ENCODE data around the gene CPED1.

CPED1 gene

DNA sequence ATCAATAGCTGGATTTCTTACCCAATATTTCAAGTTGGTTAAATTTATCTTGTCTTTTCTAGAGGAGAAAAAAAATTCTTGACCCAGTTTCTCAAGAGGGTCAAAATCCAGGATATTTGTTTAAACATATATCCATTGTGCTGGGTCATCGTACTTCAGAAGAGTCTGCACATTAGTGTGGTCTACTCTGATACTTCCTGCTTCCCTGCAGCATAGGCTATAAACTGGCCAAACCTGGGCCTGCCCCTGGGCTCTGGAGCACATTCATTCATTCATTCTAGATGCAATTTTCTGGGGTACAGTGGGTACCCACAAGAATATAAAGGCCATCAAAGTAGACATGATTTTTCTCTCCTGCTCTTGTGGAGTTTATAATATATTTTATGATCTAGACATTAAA, 198.2 kb downstream of the CPED1 start:
- H3K4me3 ChIP-seq (ENCODE audit: low read depth, low read length), result no peak overlapping the region
- TF ChIP-seq, protein P1, sequence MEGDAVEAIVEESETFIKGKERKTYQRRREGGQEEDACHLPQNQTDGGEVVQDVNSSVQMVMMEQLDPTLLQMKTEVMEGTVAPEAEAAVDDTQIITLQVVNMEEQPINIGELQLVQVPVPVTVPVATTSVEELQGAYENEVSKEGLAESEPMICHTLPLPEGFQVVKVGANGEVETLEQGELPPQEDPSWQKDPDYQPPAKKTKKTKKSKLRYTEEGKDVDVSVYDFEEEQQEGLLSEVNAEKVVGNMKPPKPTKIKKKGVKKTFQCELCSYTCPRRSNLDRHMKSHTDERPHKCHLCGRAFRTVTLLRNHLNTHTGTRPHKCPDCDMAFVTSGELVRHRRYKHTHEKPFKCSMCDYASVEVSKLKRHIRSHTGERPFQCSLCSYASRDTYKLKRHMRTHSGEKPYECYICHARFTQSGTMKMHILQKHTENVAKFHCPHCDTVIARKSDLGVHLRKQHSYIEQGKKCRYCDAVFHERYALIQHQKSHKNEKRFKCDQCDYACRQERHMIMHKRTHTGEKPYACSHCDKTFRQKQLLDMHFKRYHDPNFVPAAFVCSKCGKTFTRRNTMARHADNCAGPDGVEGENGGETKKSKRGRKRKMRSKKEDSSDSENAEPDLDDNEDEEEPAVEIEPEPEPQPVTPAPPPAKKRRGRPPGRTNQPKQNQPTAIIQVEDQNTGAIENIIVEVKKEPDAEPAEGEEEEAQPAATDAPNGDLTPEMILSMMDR (conservative IDR thresholded peaks at IDR 0.05; ENCODE audit: low read depth, low read length), result no peak
- no peak for DNase-seq (ENCODE audit: low read depth)

GRCh38 chr7:121187222-121187621, 198.7 kb downstream of the CPED1 start:
- DNase-seq (ENCODE audit: low read depth), result no peak
- H3K4me3 ChIP-seq (ENCODE audit: low read depth, low read length), result no peak overlapping the region
- TF ChIP-seq, protein P1 (conservative IDR thresholded peaks at IDR 0.05; ENCODE audit: low read depth, low read length), result no peak

DNA sequence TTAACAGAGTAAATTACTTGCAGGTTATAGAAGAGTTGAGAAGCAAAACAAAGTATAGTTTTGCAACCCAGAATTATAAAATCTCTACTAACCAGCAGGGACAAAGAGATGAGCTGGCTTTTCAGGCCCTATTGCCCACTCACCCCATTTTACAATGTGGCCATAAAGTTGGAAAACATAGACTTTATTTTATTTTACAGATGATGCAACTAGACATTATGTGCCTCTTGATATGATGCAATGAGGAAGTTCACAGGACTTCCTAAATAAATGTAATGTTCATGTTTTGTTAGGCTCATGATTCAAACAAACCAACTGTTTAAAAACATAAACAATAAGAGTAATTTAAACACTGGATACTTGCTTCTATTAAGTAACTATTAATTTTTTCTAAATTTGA, 199.2 kb downstream of the CPED1 start:
- TF ChIP-seq, protein P1 (conservative IDR thresholded peaks at IDR 0.05; ENCODE audit: low read depth, low read length), result no peak
- peak; percentile 43 for DNase-seq (ENCODE audit: low read depth)
- H3K4me3 ChIP-seq (ENCODE audit: low read depth, low read length), result no peak overlapping the region

DNA sequence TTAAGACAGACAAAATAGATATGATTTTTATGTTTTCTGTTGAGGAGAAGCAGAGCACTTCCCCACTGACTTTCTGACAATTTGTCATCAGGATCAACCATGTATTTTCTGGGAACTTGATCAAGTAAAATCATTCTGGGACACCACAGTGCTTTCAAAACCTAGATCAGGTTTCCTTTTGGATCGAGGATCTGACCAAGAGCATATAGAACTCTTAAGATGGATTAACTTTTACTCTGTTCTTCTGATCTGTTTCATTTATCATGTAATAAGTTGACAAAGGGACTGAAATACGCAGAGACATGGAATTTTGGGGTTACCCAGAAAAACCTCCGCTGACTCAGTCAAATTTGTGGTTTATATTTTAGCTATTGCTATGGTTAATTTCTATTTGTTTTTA, 204.3 kb downstream of the CPED1 start:
- H3K4me3 ChIP-seq (ENCODE audit: low read depth, low read length), result no peak overlapping the region
- TF ChIP-seq, protein P1 (conservative IDR thresholded peaks at IDR 0.05; ENCODE audit: low read depth, low read length), result no peak
- no peak for DNase-seq (ENCODE audit: low read depth)

DNA sequence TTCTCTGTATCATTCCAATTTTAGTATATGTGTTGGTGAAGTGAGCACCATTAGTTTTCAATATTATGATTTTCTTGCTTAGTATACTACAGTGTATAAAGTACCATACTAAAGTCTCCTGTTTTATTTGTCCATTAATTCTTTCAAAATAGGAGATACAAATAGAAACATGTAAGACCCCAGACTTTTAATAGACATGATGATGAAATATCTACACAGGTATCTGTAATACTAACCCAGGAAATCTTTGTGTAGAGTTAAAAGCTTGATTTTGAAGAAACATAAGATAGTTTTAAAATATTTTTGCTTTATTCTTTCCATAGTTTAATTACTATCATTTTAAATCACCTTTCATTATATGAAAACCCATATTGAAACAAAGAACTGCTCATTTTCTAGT, 206.5 kb downstream of the CPED1 start:
- DNase-seq (ENCODE audit: low read depth), result no peak
- no peak overlapping the region for H3K4me3 ChIP-seq (ENCODE audit: low read depth, low read length)
- TF ChIP-seq, protein P1 (conservative IDR thresholded peaks at IDR 0.05; ENCODE audit: low read depth, low read length), result no peak

DNA sequence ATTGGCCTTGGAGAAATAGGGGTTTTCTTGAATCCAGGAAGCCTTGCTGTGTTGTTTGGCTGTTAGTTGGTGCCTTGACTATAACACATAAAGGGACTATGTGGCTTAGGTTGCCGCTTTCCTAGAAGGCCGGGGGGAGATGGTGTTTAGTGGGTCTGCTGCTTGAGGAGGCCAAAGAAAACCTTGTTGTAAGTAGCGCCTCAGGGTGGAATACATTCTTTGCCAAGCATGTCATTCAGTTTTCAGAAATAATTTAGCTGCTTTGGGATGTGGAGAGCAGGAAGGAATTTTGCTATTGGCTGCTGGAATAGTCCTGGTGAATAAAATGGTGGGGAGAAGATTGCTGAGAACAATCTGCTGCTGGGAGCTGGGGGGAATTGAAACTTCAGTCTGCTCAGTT, 207.4 kb downstream of the CPED1 start:
- H3K4me3 ChIP-seq (ENCODE audit: low read depth, low read length), result no peak overlapping the region
- TF ChIP-seq, protein P1 (conservative IDR thresholded peaks at IDR 0.05; ENCODE audit: low read depth, low read length), result no peak
- DNase-seq (ENCODE audit: low read depth), result peak; percentile 25

DNA sequence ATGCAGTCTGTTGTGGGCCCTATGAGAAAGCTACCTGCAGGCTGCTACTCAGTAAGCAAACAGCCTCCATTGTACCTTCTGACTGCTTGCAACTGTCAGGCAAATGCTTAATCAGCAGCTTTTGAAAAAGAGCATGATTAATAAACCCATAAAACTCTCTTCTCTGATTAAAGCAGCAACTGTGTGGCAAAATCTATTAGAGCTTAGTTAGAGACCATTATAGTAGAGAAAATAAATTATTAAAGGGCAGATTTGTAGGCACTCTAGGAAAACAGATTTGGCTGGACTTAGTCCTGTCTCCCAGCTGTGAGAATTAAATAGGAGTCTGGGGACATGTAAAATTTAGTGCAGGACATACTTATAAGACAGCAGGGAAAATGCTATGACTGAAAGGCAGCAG, 207.8 kb downstream of the CPED1 start:
- no peak overlapping the region for H3K4me3 ChIP-seq (ENCODE audit: low read depth, low read length)
- TF ChIP-seq, protein P1 (conservative IDR thresholded peaks at IDR 0.05; ENCODE audit: low read depth, low read length), result no peak
- DNase-seq (ENCODE audit: low read depth), result no peak
